ENCODE measurements around the gene RASGRP4.

DNA sequence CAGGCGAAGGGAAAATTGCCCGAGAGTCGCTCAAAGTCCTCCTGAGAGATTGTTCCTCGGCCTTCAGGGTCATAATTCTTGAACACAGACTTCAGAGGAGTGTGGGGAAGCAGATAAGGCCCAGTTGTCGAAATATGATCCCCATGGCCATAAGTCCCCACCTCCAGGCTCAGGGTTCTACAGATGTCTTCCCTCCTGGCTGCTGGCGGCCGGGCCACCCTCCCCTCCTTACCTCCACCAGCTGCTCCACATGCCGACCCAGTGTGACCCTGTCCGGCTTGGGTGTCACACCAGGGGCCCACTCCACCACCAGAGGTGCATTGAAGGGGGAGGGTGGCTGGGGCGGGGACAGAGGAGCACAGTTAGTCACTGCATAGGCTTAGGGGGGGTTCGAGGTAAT, 13.1 kb downstream of the RASGRP4 start:
- TF ChIP-seq, protein P1, sequence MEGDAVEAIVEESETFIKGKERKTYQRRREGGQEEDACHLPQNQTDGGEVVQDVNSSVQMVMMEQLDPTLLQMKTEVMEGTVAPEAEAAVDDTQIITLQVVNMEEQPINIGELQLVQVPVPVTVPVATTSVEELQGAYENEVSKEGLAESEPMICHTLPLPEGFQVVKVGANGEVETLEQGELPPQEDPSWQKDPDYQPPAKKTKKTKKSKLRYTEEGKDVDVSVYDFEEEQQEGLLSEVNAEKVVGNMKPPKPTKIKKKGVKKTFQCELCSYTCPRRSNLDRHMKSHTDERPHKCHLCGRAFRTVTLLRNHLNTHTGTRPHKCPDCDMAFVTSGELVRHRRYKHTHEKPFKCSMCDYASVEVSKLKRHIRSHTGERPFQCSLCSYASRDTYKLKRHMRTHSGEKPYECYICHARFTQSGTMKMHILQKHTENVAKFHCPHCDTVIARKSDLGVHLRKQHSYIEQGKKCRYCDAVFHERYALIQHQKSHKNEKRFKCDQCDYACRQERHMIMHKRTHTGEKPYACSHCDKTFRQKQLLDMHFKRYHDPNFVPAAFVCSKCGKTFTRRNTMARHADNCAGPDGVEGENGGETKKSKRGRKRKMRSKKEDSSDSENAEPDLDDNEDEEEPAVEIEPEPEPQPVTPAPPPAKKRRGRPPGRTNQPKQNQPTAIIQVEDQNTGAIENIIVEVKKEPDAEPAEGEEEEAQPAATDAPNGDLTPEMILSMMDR (IDR thresholded peaks at IDR 0.05) = no peak
- TF ChIP-seq POLR2AphosphoS5 (IDR thresholded peaks at IDR 0.05; ENCODE audit: low read depth, low read length) = no peak
- no peak for TF ChIP-seq SIN3A (IDR thresholded peaks at IDR 0.05; ENCODE audit: borderline replicate concordance, insufficient read depth, low read depth, low read length)
- TF ChIP-seq, protein P2, sequence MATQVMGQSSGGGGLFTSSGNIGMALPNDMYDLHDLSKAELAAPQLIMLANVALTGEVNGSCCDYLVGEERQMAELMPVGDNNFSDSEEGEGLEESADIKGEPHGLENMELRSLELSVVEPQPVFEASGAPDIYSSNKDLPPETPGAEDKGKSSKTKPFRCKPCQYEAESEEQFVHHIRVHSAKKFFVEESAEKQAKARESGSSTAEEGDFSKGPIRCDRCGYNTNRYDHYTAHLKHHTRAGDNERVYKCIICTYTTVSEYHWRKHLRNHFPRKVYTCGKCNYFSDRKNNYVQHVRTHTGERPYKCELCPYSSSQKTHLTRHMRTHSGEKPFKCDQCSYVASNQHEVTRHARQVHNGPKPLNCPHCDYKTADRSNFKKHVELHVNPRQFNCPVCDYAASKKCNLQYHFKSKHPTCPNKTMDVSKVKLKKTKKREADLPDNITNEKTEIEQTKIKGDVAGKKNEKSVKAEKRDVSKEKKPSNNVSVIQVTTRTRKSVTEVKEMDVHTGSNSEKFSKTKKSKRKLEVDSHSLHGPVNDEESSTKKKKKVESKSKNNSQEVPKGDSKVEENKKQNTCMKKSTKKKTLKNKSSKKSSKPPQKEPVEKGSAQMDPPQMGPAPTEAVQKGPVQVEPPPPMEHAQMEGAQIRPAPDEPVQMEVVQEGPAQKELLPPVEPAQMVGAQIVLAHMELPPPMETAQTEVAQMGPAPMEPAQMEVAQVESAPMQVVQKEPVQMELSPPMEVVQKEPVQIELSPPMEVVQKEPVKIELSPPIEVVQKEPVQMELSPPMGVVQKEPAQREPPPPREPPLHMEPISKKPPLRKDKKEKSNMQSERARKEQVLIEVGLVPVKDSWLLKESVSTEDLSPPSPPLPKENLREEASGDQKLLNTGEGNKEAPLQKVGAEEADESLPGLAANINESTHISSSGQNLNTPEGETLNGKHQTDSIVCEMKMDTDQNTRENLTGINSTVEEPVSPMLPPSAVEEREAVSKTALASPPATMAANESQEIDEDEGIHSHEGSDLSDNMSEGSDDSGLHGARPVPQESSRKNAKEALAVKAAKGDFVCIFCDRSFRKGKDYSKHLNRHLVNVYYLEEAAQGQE (IDR thresholded peaks at IDR 0.05; ENCODE audit: insufficient read depth in 1 of 2, low read depth in 2 of 2, low read length in 1 of 2) = no peak
